CD4-positive, alpha-beta T cell treated with Interleukin-21 for 1 hour (primary cell): Measurements from ENCODE around the gene SP2.
A peak's percentile ranks its signal among the peaks of the same experiment; 100 is the strongest.

ENCODE experiments used
- DNase-seq: peaks from one replicate; pipeline ENCODE4 v3.0.0-alpha.2; 2020

The SP2 gene

DNA sequence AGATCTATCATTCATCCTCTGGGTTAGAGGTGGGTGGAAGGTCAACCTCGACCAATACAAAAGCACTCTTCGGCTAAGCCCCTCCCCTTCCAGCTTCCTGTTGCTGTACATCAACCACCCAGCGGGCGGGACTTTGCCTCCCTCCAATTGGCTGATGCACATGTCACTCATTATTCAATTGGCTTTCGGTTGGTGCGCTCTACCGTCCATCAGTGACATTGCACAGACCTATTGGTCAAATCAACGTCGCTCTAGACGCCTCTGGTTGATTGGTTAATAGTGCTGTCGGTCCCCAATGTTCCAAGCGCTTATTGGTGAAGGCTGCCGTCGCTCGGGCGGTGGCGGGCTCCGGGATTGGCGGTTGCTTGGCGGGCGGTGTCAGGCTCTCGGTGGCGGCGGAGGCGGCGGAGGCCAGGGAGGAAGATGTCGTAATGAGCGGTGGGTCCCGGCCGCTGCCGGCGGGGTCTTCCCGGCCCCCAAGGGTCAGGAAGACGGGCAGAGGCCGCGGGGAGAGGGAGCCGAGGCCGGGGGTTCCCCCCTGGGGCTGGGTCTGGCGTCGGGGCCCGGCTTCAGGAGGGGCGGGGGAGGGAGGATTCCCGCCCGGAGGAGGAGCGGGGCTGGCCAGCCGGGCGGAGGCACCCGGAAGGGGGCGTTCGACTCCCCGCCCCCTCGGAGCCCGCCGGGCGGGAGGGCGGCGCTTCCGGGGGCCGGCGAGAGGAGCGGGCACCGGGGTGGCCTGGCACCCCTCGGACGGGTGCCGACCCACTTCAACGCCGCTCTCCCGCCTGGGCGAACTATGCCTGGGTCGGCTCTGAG lies at the start of gene SP2:
SP2 (plus strand) TSS at position 381 of the 816 bp plus-strand sequence; CDS start at position 432, 51 bp downstream.
- DNase-seq, result peak; percentile 100

DNA sequence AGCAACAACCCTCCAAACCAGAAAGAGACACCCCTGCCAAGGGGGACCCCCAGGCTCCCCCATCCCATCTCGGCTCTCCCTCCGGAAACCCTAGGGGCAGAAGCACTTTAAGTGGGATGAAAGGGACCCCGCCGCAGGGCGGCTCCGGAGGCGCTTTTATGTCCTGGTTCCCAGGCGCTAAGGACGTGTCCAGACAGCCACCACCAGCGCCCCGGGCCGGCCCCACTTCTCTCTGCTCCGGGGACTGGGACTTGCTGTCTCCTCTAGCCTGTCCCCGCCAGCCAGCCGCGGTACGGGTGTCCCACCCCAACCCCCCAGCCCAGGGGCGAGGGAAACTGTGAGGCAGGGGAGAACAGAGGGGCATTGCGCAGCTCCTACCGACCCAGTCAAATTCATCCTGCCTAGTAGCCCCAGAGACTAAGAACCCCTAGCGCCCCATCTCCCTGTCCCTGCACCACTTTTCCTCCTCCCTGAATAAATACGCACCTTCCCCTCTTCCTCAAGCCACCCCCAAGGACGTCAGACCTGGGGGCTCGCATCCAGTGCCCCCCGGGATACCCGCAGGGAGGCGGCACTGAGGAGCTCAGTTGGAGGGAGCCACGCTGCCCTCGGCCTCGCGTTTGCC lies 49.2 kb upstream of the SP2 start:
- no peak for DNase-seq

GRCh38 chr17:47847341-47848197 lies 48.5 kb upstream of the SP2 start:
- DNase-seq, result peak; percentile 30

GRCh38 chr17:47848198-47848513 lies 47.9 kb upstream of the SP2 start:
- no peak for DNase-seq

GRCh38 chr17:47850373-47850691 lies 45.7 kb upstream of the SP2 start:
- DNase-seq, result no peak

DNA sequence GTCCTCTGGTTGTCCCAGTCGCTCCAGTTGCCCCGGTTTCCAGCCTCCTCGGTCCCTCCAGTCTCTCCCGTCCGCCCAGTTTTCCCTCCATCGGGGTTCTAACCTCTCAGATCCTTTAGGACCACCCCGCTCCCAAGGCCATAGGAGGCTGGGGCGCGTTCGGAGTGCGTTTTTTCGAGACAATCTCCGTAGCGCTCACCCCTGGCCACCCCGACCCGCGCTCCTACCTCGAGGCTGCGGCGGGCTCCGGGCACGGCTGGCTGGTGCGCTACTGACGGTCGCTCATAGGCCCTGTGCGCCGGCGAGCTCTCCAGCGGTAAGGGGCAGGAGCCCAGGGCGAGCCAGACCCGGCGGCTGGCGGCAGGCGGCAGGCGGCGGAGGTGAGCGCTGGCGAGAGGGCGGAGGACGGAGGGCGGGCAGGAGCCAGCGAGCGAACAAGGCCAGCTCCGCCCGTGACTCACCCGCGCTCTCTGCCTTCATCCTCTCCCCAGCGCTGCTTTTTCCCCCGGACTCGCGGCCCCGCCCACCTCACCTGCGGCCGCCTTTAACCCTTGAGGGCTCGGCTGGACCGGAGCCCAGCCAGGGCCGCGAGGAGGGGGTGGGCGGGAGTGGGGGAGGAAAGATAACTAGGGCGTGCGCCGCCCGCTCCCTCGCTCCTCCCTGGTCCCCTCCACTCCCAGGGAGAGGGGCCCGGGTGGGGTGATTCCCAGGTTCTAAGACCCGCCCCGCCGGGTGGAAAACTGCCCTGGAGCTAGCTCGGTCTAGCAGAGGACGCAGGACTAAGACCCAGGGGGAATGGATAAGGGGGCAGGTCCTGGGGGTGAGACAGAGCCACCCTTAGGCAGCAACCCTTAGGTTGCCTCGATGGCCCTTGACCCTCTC lies 45.1 kb upstream of the SP2 start, which contains the start of gene SP6:
SP6 (minus strand) TSS at position 472 of the 882 bp plus-strand sequence. CDS start 2,734 bp downstream, outside the sequence.
- peak; percentile 59 for DNase-seq

- DNase-seq, result no peak
Measured at GRCh38 chr17:47851764-47852112, 44.3 kb upstream of the SP2 start.

GRCh38 chr17:47852113-47852949 lies 43.7 kb upstream of the SP2 start:
- no peak for DNase-seq

DNA sequence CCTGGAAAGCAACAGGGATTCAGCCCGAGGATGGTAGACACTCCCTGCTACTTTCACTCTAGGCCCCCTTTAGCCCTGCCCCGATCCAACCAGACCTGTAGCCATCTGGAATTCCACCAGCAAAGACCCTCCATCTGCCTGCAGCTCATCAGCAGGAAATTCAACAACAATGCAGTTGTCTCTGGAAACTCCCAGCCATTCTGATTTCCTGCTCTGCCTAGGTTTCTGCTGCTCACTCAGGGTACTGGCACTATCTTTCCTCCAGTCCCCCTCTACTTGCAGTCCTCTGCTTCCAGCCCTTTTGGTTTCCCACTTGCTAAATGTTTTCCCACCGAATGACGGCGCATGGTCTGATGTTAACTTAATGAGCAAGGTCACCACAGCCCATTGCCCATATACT lies 42.4 kb upstream of the SP2 start:
- DNase-seq, result no peak

DNA sequence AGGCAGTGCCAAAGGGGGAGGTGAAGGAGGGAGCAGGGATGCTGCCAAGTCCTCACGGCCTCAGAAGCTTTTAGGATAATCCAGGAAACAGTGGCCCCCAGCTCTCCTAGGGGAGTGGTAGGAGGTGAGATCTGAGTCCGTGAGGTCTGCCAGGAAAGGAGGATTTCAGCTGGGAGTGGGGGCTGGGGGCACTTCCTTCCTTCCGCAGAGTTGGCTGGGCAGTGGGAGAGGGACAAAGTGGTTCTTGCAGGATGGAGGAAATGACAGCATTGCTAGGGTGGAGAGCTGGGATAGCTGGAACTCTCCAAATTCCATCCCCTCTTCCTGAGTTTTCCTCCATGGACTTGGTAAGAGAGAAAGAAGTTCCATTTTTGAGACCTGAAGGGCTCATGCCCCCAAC lies 40.3 kb upstream of the SP2 start:
- DNase-seq, result no peak

GRCh38 chr17:47856830-47857229 lies 39.2 kb upstream of the SP2 start:
- DNase-seq, result no peak

DNA sequence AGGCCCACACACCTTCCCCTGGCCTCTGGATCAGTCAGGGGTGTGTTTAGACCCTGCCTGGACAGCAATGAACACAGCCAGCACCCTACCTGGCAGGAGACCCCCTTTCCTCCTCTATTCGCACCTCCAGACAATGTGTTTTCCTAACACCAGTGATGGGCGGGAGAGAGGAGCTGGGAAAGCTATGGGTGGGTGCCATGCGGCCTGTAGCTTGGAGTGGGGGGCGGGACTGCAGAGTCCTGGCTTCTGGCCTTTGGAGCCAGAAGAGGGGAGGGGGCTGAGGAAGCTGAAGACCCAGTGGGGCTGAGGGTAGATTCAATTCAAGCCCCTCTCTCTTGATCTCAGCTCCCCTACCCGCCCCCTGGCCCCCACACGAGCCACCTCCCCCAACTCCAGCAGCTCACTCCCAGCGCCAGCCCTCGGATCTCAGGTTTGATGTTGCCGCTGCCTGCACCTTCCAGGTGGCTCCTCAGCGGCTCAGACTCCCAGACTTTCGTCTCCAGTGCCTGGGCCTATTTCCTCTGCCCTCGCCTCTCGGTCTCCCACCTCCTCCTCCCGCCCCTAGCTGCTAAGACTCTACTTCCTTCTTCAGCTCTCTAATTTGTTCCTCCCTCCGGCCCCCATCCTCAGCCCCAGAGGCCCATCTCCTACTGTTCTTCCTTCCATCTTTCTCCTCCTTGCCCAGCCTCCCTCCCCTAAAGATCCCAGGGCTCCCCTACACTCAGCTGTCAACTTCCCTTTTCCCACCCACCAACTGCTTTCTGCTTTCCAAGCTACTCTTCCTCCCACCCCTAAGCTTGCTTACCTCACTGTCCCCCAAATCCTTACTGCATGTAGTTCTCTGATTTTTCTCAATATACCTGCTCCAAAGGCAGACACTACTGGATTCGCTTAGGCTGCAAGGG lies 38.2 kb upstream of the SP2 start:
- no peak for DNase-seq

- DNase-seq, result no peak
Measured at GRCh38 chr17:47860386-47860785, 35.6 kb upstream of the SP2 start.

- no peak for DNase-seq
Measured at GRCh38 chr17:47862621-47863440, 33.2 kb upstream of the SP2 start.

GRCh38 chr17:47864791-47865216 lies 31.2 kb upstream of the SP2 start:
- DNase-seq, result no peak

- DNase-seq, result no peak
Measured at GRCh38 chr17:47866941-47867340, 29.1 kb upstream of the SP2 start.

DNA sequence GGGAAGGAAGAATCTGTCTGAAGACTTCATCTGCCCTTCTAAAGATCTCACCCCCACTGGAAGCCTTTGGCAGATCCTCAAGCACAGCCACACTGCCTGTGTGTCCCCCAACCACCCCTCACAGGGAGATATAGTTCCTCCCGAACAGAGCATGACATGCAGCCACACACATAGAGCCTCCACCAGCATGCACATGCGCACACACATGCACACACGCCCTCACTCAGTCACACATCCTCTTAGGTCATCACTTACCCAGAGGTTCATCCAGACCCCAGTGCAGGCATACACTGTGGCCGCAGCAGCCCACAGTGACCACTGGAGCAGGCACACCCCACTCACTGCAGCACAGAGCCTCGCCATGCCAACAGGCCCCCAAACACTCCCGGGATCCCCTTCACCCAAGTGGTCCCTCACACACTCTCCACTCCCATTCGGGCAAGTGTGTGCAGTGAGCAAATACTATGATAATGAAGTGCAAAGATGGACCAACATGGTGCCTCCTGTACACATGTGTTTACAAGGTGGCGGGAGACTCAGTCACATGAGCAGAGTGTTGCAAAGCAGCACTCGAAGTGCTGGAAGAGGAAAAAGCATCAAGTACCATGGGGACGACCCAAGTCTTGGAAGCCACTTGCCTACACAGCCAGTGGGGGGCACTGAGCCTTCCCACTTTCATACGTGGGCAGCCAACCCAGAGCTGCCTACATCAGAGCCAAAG lies 28.1 kb upstream of the SP2 start:
- no peak for DNase-seq

- no peak for DNase-seq
Measured at GRCh38 chr17:47869114-47869513, 26.9 kb upstream of the SP2 start.

- no peak for DNase-seq
Measured at GRCh38 chr17:47870056-47870455, 26.0 kb upstream of the SP2 start.
